HG03175 (cell line): Measurements from ENCODE around the gene MTMR3.

Source experiments
- ATAC-seq: cut with Tn5 transposase; IDR thresholded peaks from one replicate; pipeline ENCODE4 v1.9.1; 2021; ENCODE audit warnings: mild to moderate bottlenecking, moderate library complexity; ENCODE audit not compliant: unreplicated experiment

MTMR3 gene

DNA sequence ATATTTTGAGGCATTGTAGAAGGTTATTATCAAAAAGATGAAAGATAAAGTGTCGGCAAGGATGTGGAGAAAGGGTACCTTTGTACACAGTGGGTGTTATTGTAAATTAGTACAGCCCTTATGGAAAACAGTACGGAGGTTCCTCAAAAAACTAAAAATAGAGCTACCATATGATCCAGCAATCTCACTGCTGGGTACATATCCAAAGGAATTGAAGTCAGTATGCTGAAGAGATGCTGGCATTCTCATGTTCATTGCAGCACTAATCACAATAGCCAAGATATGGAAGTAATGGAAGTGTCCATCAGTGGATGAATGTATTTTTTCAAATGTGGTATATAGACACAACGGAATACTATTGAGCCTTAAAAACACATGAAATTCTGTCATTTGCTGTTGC is 15.1 kb upstream of the MTMR3 start:
- no peak for ATAC-seq

DNA sequence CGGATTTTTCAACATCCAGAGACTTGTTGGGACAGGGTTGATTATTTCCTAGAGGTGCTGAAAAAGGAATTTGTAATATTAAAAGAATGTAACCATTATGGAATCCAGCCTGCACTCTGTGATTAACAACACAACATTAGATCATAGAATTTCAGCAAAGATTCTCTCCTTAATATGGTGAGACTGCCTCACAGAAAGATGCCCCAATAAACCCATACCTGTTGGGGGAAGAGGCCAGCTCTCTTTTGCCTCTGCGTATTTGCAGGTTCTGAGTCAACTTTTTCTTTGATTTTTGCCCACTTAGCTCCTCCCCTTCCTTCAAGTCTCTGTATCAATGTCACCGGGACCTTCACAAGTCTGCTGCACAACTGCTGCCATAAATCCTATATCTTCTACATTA is 12.4 kb upstream of the MTMR3 start:
- ATAC-seq = no peak

DNA sequence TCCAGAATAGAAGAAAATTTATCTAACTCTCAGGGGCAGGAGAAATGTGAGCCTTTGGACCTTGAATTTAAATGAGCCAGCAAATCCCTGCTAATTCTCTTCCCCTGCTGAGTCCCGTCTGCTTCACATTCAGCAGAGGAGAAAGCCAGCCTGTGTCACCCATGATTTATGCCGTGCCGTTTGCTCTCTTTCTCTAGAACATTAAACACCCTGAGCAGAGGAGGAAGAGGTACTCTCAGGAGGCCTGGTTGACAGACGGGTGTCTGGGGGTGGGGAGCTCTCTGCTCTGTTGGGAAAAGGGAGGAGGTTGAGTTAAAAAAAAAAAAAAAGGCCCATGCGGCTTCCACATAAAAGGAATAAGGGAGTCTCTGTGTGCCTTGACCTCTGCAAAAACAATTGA is 11.3 kb upstream of the MTMR3 start:
- ATAC-seq = no peak

DNA sequence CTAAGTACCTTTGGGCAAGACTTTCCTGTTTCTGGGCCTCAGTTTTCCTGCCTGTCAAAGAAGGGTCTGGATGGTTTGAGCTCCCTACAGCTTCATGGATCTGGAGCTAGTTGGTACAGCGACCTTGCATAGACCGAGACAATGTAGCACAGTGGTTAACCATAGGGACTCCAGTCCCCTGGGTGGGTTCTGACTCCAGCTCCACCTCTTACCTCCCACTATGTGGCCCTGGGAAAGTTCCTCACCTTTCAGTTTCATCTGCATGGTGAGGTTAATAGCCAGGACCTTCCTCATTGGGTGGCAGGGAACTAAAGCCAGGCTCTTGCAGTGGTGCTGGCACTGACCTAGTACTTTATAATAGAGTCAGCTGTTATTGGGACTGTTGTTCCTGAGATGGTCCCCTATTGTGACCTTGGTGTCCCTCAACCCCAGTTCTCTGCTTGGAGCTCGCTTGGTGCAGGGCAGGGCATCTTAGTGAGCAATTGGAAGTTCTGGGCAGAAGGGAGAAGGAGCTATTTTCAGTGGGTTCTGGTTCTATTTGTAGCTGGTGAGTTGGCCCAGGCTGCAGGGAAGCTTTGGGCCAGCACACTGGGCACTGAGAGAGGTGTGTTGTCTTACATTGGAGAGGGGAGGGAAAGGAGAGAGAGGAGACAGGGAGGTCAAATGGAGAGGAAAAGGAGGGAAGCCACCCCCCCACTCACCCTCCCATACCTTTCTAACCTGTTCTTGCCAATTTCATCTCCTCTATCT is 10.7 kb upstream of the MTMR3 start:
- ATAC-seq = no peak

DNA sequence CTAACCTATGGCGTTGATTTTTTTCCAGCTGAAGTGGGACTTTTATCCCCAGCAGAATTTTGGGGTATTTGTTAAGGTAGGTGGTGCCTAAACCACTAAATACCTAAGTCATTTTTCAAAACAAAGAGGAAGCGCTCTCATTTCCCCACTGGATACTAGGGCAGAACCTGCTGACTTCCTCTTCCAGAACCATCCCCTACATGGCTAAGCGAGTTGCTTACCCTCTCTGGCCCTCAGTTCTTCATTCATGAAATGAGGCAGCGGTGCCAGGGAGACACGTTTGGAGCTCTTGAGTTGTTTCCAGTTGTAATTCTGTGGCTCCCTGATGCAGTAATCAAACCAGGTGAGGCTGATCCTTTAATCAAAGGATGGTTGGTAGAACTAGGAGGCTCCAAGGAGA is 10.0 kb upstream of the MTMR3 start:
- ATAC-seq = no peak

DNA sequence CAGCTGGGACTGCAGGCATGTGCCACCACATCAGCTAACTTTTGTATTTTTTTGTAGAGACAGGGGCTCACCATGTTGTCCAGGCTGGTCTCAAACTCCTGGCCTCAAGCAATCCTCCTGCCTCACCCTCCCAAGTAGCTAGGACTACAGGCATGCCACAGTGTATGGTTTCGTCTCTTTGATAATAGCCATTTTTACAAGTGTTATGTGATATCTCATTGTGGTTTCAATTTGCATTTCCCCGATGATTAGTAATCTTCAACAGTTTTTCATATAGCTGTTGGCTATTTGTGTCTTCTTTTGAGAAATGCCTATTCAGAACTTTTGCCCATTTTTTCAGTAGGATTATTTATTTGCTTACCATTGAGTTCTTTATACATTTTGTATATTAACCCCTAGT is 9.0 kb upstream of the MTMR3 start:
- no peak for ATAC-seq

DNA sequence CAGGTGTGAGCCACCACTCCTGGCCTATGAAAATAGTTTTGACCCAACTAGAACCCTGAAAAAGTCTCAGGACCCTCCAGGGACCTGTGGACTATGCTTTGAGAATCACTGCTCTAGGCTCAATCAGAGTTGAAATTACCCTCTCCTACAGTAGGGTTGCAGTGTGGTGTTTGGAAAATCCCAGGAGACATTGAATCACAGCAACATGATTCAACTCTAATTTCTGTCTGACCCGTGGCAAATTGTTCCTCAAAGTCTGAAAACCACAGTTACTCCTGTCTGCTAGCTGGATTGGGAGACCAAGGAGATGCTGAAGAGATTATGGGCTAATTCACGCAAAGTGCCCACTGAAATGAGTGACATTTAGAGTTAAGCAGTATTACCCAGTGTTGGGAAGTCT is 5.4 kb upstream of the MTMR3 start:
- no peak for ATAC-seq

DNA sequence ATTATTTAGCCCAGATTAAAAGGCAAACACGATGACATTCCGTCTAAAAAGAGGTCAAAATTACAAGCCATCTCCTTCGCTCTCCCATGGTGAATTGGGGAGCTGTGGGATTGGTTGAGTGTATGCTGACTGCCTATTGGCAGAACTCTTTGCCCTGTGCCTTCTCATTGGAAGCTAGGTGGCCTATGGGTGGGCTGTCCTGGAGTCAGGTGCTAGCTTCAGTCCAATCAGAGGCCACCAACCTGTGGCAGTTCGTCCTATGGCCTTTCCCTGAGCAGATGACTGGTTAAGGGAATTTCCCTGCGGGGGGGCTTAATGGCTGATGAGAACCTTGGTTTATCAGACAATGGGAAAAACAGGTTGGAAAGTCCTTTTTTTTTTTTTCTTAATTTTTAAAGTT is 3.2 kb upstream of the MTMR3 start:
- no peak for ATAC-seq

DNA sequence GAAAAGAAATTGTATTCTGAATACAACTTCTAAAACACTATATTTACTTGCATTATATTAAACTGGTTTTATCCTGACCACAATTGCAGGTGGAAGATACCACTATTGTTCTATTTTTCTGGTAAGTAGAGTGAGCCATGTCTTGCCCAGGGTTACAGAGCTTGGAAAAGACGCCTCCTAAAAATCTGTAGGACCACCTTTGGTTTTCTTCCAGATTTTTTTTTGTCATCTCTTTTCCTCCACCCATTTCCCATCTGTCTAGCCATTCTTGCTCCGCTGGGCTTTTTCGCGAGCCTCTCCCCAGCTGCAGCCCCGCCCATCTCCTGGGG is 294 bp upstream of the MTMR3 start:
- no peak for ATAC-seq

DNA sequence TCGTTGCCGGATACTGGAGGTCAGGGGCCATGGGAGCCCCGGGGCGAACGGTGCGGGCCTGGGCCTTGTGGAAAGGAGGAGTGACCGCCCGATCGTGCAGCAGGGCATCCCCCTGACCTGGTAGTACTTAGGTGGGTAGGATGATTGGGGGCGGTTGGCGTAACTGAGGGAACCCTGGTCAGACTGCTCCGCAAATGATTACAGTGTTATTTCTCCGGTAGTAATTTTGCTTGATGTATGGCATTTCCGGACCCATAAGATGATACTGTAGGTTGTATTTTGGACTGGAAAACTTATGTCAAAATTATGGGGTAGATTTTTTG is 762 bp downstream of the MTMR3 start:
- peak; percentile 21 for ATAC-seq

DNA sequence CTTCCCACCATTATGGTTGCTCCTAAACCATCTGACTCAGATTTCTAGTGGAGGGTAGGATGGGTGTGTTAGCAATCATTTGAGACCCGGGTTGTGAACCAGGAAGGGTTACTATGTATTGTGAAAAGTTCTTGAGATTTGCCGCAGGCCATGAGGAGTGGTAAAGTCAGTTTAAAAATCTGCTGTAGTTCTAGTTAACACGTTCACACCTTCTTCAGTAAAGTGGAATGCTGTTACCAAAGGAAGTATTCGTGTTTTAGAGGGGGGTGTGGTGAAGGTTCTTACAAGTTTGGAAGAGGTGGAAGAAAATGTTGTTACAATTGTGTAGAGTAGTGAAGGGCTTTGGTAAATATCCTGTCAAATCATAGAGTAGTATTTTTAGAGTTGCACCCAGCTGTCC is 2.6 kb downstream of the MTMR3 start:
- no peak for ATAC-seq

DNA sequence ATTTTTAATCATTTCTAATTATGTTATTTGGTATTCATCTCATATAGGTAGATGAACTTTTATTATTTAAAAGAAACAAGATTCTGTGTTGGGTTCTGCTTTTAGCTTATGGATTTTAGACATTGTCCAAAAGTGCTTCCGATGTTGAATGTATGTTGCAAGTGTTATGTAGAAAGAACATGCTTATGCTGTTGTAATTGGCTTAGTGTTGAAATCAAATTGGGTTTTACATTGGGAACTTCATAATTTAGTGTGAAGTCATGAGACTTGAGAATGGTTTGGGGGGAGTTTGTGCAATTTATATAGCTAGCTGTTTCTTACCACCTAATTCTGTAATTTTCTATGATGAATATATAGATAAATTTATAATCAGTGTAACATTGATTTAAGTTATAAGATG is 3.6 kb downstream of the MTMR3 start:
- ATAC-seq = no peak

DNA sequence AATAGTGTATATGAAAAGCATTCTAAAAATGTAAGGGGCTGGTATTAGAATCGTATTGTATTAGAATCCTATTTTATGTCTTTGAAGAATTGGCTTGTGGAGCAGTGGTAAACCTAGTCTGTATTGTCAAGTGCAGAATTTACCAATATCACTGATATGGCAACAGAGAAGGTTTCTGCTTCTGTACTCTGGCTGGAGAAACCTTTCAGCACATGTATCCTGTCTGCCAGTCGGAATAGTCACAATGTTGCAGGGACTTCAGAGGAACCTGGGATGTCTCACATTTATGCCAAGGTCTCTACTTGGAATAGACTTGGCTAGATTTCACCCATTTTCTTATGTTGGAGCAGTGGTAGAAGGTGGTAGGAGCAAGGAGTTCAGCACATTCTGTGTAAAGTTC is 4.4 kb downstream of the MTMR3 start:
- ATAC-seq = no peak

DNA sequence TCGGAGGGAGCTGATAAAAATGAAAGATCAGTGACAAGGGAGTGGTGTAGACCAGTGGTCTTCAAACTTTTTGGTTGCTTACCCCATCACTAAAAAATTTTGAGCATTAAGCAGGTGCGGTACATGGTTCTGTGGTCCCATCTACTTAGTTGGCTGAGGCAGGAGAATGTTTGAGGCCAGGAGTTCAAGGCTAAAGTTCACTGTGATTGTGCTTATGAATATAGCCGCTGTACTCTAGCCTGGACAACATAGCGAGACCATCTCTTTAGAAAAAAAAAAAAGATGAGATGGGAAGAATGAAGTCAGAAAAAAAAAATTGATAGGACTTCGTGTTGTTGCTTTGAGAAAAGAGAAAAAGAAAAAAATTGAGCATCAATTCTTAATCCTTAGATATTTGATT is 7.8 kb downstream of the MTMR3 start:
- ATAC-seq = no peak

DNA sequence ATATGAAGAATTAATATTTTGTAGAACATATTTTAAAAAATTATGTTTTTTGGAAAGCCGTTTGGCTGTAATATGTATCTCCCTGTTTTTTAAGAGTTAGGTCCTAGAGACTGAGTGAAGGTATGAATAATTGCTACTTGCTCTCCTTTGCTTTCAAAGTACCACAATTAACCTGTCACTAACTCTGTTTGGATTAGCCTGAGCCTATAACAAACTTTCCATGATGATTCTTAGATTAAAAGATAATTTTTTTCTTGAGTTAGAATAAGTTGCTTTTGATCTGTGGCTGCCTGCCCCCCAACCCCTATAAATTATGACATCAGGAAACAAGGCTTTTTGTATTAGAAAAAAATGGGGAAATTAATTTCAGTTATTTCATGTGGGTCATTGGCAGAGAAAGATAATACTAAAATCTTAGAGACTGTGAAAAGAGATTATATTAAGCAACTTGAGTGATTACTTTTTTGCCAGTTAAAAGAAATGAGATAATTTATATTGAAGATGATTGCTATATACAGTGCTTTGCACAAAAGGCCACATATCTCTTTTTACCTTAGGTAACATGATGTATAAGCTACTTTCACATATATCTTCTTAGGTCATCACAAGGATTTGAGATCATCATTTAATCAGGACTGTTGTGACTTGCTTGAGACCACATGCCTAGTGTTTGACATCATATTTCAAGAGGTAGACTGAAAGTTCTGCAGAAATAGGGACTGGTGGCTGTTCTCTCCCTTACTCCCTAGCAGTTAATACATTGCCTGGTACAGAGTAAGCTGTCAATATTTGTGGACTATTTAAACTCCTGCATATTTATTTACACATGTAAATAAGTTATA is 9.6 kb downstream of the MTMR3 start:
- ATAC-seq = no peak

DNA sequence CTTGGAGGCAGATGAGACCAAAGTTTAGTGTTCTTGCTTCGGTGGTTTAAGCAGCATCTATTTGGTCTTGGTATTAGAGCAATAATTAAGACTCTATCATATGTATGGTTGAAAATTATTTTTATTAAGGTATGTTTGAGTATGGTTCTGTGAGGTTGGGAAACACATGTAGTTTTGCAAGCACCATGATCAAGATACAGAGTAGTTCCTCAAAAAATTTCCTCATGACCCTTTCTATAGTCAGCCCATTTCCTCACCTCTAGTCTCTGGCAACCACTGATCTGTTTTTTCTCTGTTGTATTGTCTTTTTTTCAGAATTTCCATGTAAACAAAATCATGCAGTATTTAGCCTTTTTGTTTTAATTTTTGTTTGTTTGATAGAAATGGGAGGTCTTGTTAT is 18.4 kb downstream of the MTMR3 start:
- no peak for ATAC-seq

DNA sequence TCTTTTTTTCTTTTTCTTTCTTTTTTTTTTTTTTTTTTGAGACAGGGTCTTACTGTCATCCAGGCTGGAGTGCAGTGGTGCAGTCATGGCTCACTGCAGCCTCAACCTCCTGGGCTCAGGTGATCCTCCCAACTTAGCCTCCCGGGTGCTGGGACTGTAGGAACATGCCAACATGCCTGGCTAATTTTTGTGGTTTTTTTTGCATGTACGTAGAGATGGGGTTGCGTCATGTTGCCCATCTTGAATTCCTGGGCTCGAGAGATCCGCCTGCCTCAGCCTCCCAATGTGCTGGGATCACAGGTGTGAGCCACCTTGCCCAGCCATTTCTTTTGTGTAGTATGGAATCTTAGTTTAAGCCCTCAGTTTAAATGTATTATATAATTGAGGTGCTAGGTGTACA is 20.4 kb downstream of the MTMR3 start:
- ATAC-seq = no peak

DNA sequence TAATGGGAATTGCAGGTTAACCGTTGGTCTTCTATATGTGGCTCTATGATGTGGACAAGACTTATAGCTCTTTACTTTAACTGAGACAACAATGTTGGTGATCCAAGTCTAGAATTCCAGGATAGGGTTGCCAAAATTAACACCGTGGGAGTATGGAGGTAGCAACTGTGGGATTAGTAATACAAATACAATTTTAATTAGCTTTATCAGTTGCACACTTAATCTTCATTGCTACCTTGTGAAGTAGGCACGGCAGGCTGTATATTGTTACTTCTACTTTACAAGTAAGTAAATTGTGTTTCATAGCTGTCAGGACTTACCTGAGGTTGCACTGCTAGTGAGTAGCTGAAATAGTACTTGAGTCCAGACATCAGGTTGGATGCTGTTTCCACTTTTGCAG is 21.0 kb downstream of the MTMR3 start:
- no peak for ATAC-seq

DNA sequence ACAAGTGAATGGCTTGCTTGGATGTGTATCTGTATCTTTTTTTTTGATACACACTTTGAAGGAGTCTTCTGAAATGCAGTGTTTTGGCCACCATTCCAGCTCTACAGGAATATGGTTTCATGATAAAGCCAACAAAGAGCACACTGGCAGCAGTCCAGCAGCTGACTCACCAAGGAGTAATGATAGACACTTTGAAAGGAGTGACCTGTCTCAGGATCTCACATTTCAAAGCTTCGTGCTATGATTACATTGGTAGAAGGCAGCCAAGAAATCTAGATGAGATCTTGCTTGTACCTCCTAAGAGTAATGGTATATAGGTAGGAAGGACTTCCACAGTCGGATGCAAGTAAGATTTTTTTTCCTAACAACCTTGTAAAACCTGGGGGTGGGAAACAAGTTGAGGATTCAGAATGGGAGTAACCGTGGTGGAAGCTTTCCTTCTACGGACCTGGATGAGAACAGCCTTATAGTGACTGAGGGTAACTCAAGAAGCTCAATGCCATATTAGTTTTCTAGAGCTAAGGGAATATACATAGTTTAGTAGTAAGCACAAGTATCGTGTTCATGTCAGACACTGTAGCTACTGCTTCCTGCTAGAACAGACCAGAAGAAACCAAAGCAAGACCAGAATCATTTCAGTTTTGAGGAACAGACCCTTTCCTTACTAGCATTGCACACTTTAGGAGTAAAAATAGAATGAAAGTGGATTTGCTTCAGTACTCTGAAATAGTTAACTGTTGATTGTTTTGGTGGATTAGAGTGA is 25.0 kb downstream of the MTMR3 start:
- no peak for ATAC-seq

DNA sequence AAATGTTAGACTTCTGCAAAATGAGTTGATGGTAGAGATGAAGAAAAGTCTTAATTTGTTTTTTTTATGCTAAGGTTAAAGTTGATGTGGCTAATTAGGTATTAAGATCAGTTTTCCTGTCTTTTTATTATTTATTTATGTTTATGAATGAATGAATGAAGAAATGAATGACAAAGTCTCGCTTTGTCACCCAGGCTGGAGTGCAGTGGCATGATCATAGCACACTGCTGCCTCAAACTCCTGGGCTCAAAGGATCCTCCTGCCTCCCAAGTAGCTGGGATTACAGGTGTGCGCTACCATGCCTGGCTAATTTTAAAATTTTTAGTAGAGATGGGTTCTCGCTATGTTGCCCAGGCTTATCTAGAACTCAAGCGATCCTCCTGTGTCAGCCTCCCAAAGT is 29.2 kb downstream of the MTMR3 start:
- ATAC-seq = no peak

DNA sequence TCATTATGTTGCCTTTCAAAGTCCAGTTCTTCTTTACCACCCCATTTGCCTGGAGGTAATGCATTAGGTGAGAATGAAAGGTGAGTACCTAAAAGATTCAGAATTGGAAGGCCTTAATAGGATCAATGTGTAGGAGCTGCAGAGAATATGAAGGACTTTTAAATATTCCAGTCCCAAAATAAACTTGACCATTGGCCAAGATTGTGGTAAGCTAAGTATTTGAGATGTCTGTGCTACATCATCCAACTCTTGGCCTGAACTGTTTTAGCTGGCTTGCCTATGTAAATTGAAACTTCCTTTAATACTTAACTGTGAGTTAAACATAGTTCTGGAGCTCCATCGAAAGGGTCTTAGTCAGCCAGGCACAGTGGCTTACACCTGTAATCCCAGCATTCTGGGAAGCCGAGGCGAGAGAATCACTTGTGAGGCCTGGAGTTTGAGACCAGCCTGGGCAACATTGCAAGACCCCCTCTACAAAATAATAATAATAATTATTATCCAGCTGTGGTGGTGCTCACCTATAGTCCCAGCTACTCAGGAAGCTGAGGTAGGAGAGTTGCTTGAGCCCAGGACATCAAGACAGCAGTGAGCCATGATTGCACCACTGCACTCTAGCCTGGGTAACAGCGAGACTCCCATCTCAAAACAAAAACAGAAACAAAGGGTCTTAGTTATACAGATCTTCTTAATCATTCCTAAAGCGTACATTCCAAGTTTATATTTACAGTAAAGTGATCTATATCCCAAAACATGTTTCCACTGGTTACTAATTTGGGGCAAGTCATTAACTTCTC is 29.8 kb downstream of the MTMR3 start:
- ATAC-seq = no peak
